ENCODE data around the gene SLK.

SLK gene

DNA sequence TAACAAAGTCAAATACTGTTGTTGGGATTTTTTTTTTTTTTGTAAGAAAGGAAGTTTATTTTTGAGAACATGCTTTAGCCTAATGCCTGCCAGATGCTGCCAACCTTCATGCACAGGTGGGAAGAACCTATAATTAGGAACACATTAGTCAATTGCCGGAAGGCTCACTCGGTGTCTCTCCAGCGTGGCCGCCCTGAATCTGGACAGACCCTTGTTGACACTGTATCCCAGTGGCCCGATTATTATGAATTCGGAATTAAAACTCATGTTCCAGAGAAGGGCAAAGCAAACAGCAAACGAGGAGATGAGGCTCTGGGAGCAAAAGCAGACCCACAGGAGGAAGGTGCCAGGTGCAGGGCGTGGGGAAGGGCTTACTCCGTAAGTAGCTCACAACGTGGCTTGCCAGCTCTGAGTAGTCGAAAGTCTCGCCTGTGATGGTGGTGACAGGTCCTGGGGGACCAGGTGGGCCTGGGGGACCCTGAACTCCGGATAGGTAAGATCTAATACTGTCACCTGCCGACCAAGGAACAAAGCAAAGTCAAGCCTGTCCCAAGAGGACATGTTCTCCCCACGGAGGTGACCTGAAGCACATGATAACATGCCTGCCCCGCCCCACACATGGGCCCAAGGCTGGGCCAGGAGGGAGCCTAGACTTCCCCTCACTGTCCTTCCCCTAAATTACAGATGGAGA is 70.5 kb downstream of the SLK start:
- Histone ChIP-seq H3K36me3 (ENCODE audit: insufficient read depth, low read length) (no peaks in the 10 kb centered on the region; the same call in 1 of the 2 replicates), H3K9ac (ENCODE audit: low read depth, low read length, poor library complexity, severe bottlenecking) (no peak overlapping the region), H3K9me3 (ENCODE audit: insufficient read depth, low read depth, low read length) (no peaks in the 10 kb centered on the region), H3K4me1 (ENCODE audit: insufficient read depth, low read length, poor library complexity, severe bottlenecking) (no peaks in the 10 kb centered on the region), H3F3A (ENCODE audit: low read depth) (no peaks in the 10 kb centered on the region), H3K9me2 (replicated peaks; ENCODE audit: low read depth, low read length) (no peaks in the 10 kb centered on the region), H3K27me3 (ENCODE audit: insufficient read depth, low read length, poor library complexity, severe bottlenecking) (no peaks in the 10 kb centered on the region), H3K79me2 (ENCODE audit: insufficient read depth, low read length) (no peaks in the 10 kb centered on the region), H2AFZ (ENCODE audit: low read length) (no peak overlapping the region), H3K4me2 (ENCODE audit: low read depth, low read length, poor library complexity, severe bottlenecking) (no peak overlapping the region), H3K4me3 (ENCODE audit: low read length, poor library complexity, severe bottlenecking) (no peak overlapping the region), H4K20me1 (ENCODE audit: insufficient read depth, low read length, poor library complexity, severe bottlenecking) (no peaks in the 10 kb centered on the region)
- no peak for TF ChIP-seq EZH2phosphoT487 (IDR thresholded peaks at IDR 0.05; ENCODE audit: borderline replicate concordance)
- TF ChIP-seq, protein P1, sequence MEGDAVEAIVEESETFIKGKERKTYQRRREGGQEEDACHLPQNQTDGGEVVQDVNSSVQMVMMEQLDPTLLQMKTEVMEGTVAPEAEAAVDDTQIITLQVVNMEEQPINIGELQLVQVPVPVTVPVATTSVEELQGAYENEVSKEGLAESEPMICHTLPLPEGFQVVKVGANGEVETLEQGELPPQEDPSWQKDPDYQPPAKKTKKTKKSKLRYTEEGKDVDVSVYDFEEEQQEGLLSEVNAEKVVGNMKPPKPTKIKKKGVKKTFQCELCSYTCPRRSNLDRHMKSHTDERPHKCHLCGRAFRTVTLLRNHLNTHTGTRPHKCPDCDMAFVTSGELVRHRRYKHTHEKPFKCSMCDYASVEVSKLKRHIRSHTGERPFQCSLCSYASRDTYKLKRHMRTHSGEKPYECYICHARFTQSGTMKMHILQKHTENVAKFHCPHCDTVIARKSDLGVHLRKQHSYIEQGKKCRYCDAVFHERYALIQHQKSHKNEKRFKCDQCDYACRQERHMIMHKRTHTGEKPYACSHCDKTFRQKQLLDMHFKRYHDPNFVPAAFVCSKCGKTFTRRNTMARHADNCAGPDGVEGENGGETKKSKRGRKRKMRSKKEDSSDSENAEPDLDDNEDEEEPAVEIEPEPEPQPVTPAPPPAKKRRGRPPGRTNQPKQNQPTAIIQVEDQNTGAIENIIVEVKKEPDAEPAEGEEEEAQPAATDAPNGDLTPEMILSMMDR (conservative IDR thresholded peaks at IDR 0.05; ENCODE audit: low read length) = no peak

DNA sequence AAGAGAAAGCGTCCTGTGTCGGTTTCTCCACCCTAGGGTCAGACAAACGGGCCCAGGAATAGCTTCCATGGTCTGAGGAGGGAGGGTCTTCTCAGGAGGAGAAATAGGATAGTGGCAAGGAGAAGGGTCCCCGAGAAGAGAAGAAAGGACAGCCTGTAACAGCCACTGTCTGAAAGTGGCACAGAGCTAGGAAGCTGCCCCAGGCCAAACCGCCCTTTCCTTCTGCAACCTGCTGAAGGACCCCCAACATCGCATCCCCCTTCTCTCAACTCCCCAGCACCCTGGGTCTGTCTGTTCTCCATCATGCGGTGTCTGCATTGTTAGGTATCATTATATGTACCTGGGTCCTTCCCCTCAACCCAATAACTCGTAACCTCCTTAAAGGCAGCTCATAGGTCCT is 71.6 kb downstream of the SLK start:
- Histone ChIP-seq H3K9me2 (replicated peaks; ENCODE audit: low read depth, low read length) (no peaks in the 10 kb centered on the region), H3K36me3 (ENCODE audit: insufficient read depth, low read length) (no peaks in the 10 kb centered on the region), H3K9me3 (ENCODE audit: insufficient read depth, low read depth, low read length) (no peaks in the 10 kb centered on the region), H3K4me1 (ENCODE audit: insufficient read depth, low read length, poor library complexity, severe bottlenecking) (no peaks in the 10 kb centered on the region), H2AFZ (ENCODE audit: low read length) (no peak overlapping the region), H3K79me2 (ENCODE audit: insufficient read depth, low read length) (no peaks in the 10 kb centered on the region), H3K27me3 (ENCODE audit: insufficient read depth, low read length, poor library complexity, severe bottlenecking) (no peaks in the 10 kb centered on the region), H3K4me3 (ENCODE audit: low read length, poor library complexity, severe bottlenecking) (no peak overlapping the region), H3F3A (ENCODE audit: low read depth) (no peaks in the 10 kb centered on the region), H3K9ac (ENCODE audit: low read depth, low read length, poor library complexity, severe bottlenecking) (no peak overlapping the region), H4K20me1 (ENCODE audit: insufficient read depth, low read length, poor library complexity, severe bottlenecking) (no peaks in the 10 kb centered on the region), H3K4me2 (ENCODE audit: low read depth, low read length, poor library complexity, severe bottlenecking) (no peak overlapping the region)
- no peak for TF ChIP-seq EZH2phosphoT487 (IDR thresholded peaks at IDR 0.05; ENCODE audit: borderline replicate concordance)
- TF ChIP-seq, protein P1 (conservative IDR thresholded peaks at IDR 0.05; ENCODE audit: low read length) = no peak

DNA sequence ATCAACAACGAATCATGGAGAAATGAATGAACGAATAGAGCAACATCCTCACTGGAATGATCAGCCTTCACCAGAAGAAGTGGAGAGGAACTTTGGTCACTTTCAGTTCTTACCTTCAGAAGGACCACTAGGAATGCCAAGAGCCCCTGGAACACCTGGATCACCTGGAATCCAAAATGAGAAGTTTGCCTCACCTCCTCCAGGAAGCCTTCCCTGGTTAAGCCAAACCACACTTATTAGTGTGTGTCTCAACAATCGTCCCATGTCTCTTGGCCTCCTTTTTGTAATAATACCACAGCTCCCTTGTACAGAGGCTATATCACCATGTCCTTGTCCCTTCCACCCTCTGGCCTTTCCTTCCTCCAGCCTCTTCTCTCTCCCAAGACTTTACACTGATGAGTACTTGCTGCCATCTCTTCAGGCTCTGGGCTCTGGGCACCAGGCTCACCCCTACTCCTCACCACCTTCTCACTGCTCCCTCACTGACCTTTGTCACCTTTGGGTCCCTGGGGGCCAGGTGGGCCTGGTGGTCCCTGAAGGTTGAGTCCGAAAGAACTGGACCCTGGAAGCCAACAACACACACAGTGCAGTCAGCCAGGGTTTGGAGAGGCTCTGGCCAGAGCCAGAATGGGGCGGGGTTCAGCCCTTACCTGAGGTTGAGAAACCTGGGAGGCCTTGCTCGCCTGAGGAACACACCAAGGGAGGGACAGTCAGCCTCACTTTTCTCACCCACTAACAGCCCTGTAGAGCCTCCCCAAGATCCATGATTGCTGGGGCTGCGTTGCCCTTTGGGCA is 72.2 kb downstream of the SLK start:
- H3K4me3 ChIP-seq (ENCODE audit: low read length, poor library complexity, severe bottlenecking) = no peak overlapping the region
- H3K9ac ChIP-seq (ENCODE audit: low read depth, low read length, poor library complexity, severe bottlenecking) = no peak overlapping the region
- no peaks in the 10 kb centered on the region for H4K20me1 ChIP-seq (ENCODE audit: insufficient read depth, low read length, poor library complexity, severe bottlenecking)
- no peak overlapping the region for H3K4me2 ChIP-seq (ENCODE audit: low read depth, low read length, poor library complexity, severe bottlenecking)
- no peak overlapping the region for H2AFZ ChIP-seq (ENCODE audit: low read length)
- no peaks in the 10 kb centered on the region for H3F3A ChIP-seq (ENCODE audit: low read depth)
- H3K9me2 ChIP-seq (replicated peaks; ENCODE audit: low read depth, low read length) = no peaks in the 10 kb centered on the region
- H3K9me3 ChIP-seq (ENCODE audit: insufficient read depth, low read depth, low read length) = no peaks in the 10 kb centered on the region
- no peaks in the 10 kb centered on the region for H3K36me3 ChIP-seq (ENCODE audit: insufficient read depth, low read length)
- TF ChIP-seq, protein P1 (conservative IDR thresholded peaks at IDR 0.05; ENCODE audit: low read length) = no peak
- TF ChIP-seq EZH2phosphoT487 (IDR thresholded peaks at IDR 0.05; ENCODE audit: borderline replicate concordance) = no peak
- H3K79me2 ChIP-seq (ENCODE audit: insufficient read depth, low read length) = no peaks in the 10 kb centered on the region
- H3K27me3 ChIP-seq (ENCODE audit: insufficient read depth, low read length, poor library complexity, severe bottlenecking) = no peaks in the 10 kb centered on the region
- no peaks in the 10 kb centered on the region for H3K4me1 ChIP-seq (ENCODE audit: insufficient read depth, low read length, poor library complexity, severe bottlenecking)
